ENCODE results near the gene VPS51. TPM values are rescaled to one million over a fixed set of nuclear protein-coding genes. Genes with fewer than 3 reads are reported as not detected.

Gene VPS51
- total RNA-seq, 2 donors from 2014 or later, result 206 to 360 TPM

DNA sequence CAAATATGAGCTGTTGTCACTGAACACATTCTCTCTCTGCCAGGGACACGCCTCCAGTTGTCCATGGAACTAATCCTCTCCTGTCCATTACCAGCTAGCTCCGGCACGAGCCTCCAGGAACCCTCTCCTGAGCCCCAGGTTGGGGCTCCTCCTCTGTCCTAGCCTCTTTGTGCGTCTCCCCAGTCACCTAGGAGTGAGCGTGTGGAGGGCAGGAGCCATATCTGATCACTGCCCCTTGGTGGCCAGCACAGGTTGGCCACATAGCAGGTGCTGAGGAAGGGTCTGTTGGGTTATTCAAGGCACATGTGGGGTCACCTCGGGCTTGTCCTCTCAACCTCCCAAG, 35.9 kb downstream of the VPS51 start:
- WGBS, 2 donors, result 28 to 58% methylated on average over 6 of the region's 6 CpGs
- DNase-seq (peak in 1 of 4 donors; percentile 14), ATAC-seq (no peak)
- Histone ChIP-seq H3K27me3 (no peaks in the 10 kb centered on the region), H3K27ac (peak overlapping the region in 1 of 4 donors; percentile 98), H3K4me1 (peaks cover 48% of the 10 kb centered on the region), H3K4me3 (no peak overlapping the region), H3K36me3 (replicated peaks in 1 of 2; ENCODE audit: insufficient read depth in 1 of 2, low read depth in 2 of 2) (peaks cover 30 to 46% of the 10 kb centered on the region in 2 donors), H3K9me3 (no peaks in the 10 kb centered on the region)
- intact Hi-C loops (cut with DNase I), result loop anchor here (5.0 kb wide), 1 partner anchor 55 kb away; no protein-coding TSS in a partner anchor
- no peak for TF ChIP-seq POLR2A (IDR thresholded peaks at IDR 0.05)

DNA sequence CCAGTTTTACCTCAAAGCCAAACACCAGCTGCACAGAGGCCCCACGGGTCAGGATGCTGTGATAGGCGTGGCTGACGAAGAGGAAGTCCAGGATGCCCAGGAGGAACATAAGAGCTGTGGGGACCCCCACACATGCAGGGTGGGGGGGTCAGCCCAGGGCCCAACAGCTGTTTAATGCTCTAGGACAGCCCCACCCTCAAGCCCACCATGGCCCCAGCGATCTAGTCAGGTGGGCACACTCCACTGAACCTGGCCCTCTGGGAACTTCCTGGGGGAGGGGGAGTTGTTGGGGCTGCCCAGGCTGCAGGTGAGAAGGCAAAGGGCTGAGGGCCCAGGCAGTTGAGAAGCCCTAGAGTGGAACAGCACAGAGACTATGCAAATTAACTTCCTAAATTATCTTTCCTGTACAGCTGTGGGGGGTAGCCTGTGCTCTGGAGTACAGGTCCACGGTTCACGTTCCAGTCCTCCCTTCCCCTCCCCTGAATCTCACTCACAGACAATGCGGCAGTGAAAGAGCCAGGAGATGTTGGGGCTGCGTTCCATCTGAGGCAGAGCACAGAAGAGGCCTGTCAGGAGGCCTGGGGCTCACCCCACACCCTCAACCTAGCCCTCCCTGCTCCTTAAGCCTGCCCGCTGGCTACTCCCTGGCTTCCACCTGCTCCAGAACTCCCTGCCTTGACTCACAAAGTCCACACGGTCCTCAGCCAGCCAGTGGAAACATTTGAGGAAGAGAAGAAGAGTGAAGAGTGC, 36.4 kb downstream of the VPS51 start:
- peak in 1 of 4 donors; percentile 11 for DNase-seq
- H3K4me3 ChIP-seq, result no peak overlapping the region
- peaks cover 30 to 41% of the 10 kb centered on the region in 2 donors for H3K36me3 ChIP-seq (replicated peaks in 1 of 2; ENCODE audit: insufficient read depth in 1 of 2, low read depth in 2 of 2)
- peaks cover 49% of the 10 kb centered on the region for H3K4me1 ChIP-seq
- TF ChIP-seq POLR2A (IDR thresholded peaks at IDR 0.05), result no peak
- TF ChIP-seq, protein P1, sequence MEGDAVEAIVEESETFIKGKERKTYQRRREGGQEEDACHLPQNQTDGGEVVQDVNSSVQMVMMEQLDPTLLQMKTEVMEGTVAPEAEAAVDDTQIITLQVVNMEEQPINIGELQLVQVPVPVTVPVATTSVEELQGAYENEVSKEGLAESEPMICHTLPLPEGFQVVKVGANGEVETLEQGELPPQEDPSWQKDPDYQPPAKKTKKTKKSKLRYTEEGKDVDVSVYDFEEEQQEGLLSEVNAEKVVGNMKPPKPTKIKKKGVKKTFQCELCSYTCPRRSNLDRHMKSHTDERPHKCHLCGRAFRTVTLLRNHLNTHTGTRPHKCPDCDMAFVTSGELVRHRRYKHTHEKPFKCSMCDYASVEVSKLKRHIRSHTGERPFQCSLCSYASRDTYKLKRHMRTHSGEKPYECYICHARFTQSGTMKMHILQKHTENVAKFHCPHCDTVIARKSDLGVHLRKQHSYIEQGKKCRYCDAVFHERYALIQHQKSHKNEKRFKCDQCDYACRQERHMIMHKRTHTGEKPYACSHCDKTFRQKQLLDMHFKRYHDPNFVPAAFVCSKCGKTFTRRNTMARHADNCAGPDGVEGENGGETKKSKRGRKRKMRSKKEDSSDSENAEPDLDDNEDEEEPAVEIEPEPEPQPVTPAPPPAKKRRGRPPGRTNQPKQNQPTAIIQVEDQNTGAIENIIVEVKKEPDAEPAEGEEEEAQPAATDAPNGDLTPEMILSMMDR (IDR thresholded peaks at IDR 0.05), result no peak
- WGBS, 2 donors, result 28 to 36% methylated on average over 9 to 10 of the region's 10 CpGs
- intact Hi-C loops (cut with DNase I), result loop anchor here (5.0 kb wide), 1 partner anchor 55 kb away; no protein-coding TSS in a partner anchor
- H3K9me3 ChIP-seq, result no peaks in the 10 kb centered on the region
- no peaks in the 10 kb centered on the region for H3K27me3 ChIP-seq
- H3K27ac ChIP-seq, result peak overlapping the region in 3 of 4 donors; percentile 98 to 100 (median 99)
- no peak for ATAC-seq

- peak; percentile 86 to 91 (median 91) for DNase-seq
- H3K4me3 ChIP-seq, result peak overlapping the region; percentile 63 to 83
- H3K36me3 ChIP-seq (replicated peaks in 1 of 2; ENCODE audit: insufficient read depth in 1 of 2, low read depth in 2 of 2), result peaks cover 27 to 35% of the 10 kb centered on the region in 2 donors
- H3K27ac ChIP-seq, result peak overlapping the region; percentile 98 to 100 (median 99)
- ATAC-seq, result peak; percentile 16
- H3K4me1 ChIP-seq, result peaks cover 49% of the 10 kb centered on the region
- H3K9me3 ChIP-seq, result no peaks in the 10 kb centered on the region
- intact Hi-C loops (cut with DNase I), result loop anchor here (5.0 kb wide), 1 partner anchor 54 kb away; no protein-coding TSS in a partner anchor
- WGBS, 2 donors, result 15 to 23% methylated on average over 13 to 18 of the region's 18 CpGs
- TF ChIP-seq, protein P1 (IDR thresholded peaks at IDR 0.05), result no peak
- TF ChIP-seq POLR2A (IDR thresholded peaks at IDR 0.05), result peak; percentile 25 to 61 (median 57)
- no peaks in the 10 kb centered on the region for H3K27me3 ChIP-seq
Observed at GRCh38 chr11:65132988-65133700, 37.1 kb downstream of the VPS51 start.

DNA sequence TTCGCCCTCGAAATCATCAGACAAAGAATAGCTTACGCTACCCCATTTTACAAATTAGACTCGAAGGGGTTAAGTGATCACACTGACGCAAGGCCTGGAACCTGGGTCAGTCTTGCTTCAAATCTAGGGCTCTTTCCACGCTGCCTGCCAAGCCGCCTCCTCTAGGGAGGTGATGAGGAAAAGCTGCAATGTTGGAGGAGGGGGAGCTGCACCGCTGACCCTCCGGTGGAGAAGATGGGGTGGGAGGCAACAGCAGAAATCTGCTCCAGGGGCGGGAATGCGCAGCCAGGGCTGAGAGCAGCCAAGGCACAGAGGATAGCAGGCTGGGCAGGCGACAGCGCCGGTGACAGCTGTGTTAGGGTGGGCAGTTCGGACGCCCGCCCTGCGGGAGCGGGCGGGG, 37.7 kb downstream of the VPS51 start:
- DNase-seq (peak in 3 of 4 donors; percentile 52 to 64 (median 54)), ATAC-seq (no peak)
- TF ChIP-seq, protein P1 (IDR thresholded peaks at IDR 0.05), result no peak
- no peak for TF ChIP-seq POLR2A (IDR thresholded peaks at IDR 0.05)
- 0 to 2% methylated on average over 11 to 19 of the region's 20 CpGs for WGBS, 2 donors
- Histone ChIP-seq H3K4me1 (peaks cover 49% of the 10 kb centered on the region), H3K27me3 (no peaks in the 10 kb centered on the region), H3K36me3 (replicated peaks in 1 of 2; ENCODE audit: insufficient read depth in 1 of 2, low read depth in 2 of 2) (peaks cover 21 to 31% of the 10 kb centered on the region in 2 donors), H3K27ac (peak overlapping the region; percentile 98 to 100 (median 99)), H3K9me3 (no peaks in the 10 kb centered on the region), H3K4me3 (peak overlapping the region; percentile 63 to 83)
- intact Hi-C loops (cut with DNase I), result loop anchor here (5.0 kb wide), 1 partner anchor 54 kb away; no protein-coding TSS in a partner anchor
